Natural killer cell (primary cell): ENCODE results near the gene CDK1. TPM values are rescaled to one million over a fixed set of nuclear protein-coding genes. Genes with fewer than 3 reads are reported as not detected.

ENCODE experiments used
- ATAC-seq, 3 donors: fragments of 150-1000 bp in 2 of 3; fragments of 200-7000 bp in 1 of 3; cut with Tn5 transposase; 1 replicate in 1 of 3; 2 replicates in 2 of 3; pipeline ENCODE4 v1.10.0; 2021; ENCODE audit warnings: mild to moderate bottlenecking in 2 of 3, moderate library complexity in 2 of 3
- DNase-seq, 2 donors: peaks; one replicate each; pipeline versions ENCODE4 v3.0.0 to v3.0.0-alpha.2; 2013 to 2021; ENCODE audit warnings: mixed read lengths in 1 of 2
- H3K27ac ChIP-seq: one replicate; pipeline ENCODE4 v1.5.1; 2013; ENCODE audit warnings: mild to moderate bottlenecking, low read length
- H3K27me3 ChIP-seq: one replicate; pipeline ENCODE4 v1.6.1; 2013; ENCODE audit warnings: low read length; ENCODE audit not compliant: control insufficient read depth, insufficient read depth
- H3K36me3 ChIP-seq: one replicate; pipeline ENCODE4 v1.6.1; 2013; ENCODE audit warnings: low read length; ENCODE audit not compliant: control insufficient read depth, insufficient read depth
- H3K4me1 ChIP-seq: one replicate; pipeline ENCODE4 v1.6.1; 2013; ENCODE audit warnings: low read length; ENCODE audit not compliant: control insufficient read depth, insufficient read depth
- H3K4me3 ChIP-seq: one replicate; pipeline ENCODE4 v1.5.1; 2013; ENCODE audit warnings: low read length
- H3K9me3 ChIP-seq: one replicate; pipeline ENCODE4 v1.6.1; 2013; ENCODE audit warnings: low read length; ENCODE audit not compliant: control insufficient read depth, insufficient read depth
- H3K27ac Mint-ChIP-seq, 2 donors: one replicate each; pipeline ENCODE4 v1.8.0; 2022; ENCODE audit warnings: mild to moderate bottlenecking in 2 of 2, mixed read lengths in 2 of 2, moderate library complexity in 1 of 2
- H3K27me3 Mint-ChIP-seq, 2 donors: one replicate each; pipeline ENCODE4 v1.8.0; 2022; ENCODE audit warnings: low read depth in 2 of 2, mixed read lengths in 2 of 2
- H3K36me3 Mint-ChIP-seq: one replicate; pipeline ENCODE4 v1.8.0; 2022; ENCODE audit warnings: mixed read lengths
- H3K4me1 Mint-ChIP-seq, 2 donors: one replicate each; pipeline ENCODE4 v1.8.0; 2022; ENCODE audit warnings: mixed read lengths in 2 of 2
- H3K4me3 Mint-ChIP-seq: one replicate; pipeline ENCODE4 v1.8.0; 2022; ENCODE audit warnings: mild to moderate bottlenecking, moderate library complexity, mixed read lengths
- H3K9me3 Mint-ChIP-seq, 2 donors: one replicate each; pipeline ENCODE4 v1.8.0; 2022; ENCODE audit warnings: mixed read lengths in 2 of 2
- WGBS: methylation state at CpG from one replicate; pipeline ENCODE4 v1.1.7; 2013; ENCODE audit warnings: missing lambda C conversion rate; ENCODE audit not compliant: insufficient coverage; 5-methylcytosine and 5-hydroxymethylcytosine counted together
- intact Hi-C: fragments of 100-400 bp; cut with micrococcal nuclease; formaldehyde crosslinking; loops from one replicate; pipeline ENCODE4 v1.14.2; 2022
- total RNA-seq, 4 donors: library from RNA; stranded (reverse); fragments of 120-200 nt in 1 of 4; gene quantifications; one replicate each; pipeline versions ENCODE4 v1.2.3 to v1.2.4, GENCODE V29; 2013 to 2022
- TF ChIP-seq, protein P1 (sequence below): fragments of 200-600 bp; IDR thresholded peaks from one replicate; pipeline ENCODE4 v1.8.0; 2022; ENCODE audit warnings: antibody characterized with exemption

Gene CDK1
- total RNA-seq, 3 donors from 2014 or later (not counting 1 experiment from before 2014, with no cell fraction given), result 1.1 to 2.4 (median 1.9) TPM

GRCh38 chr10:60784641-60785040 is 6.4 kb downstream of the CDK1 start:
- no peak for DNase-seq
- Histone ChIP-seq H3K4me3 (no peak overlapping the region), H3K27me3 (no peaks in the 10 kb centered on the region), H3K4me1 (no peaks in the 10 kb centered on the region), H3K27ac (no peak overlapping the region), H3K9me3 (no peaks in the 10 kb centered on the region), H3K36me3 (no peaks in the 10 kb centered on the region)
- Mint-ChIP-seq H3K9me3 (no peaks in the 10 kb centered on the region), H3K4me1 (peaks cover 0 to 5% of the 10 kb centered on the region in 2 donors), H3K27me3 (no peaks in the 10 kb centered on the region), H3K4me3 (no peak overlapping the region), H3K27ac (no peak overlapping the region), H3K36me3 (no peaks in the 10 kb centered on the region)
- ATAC-seq, result no peak
- TF ChIP-seq, protein P1, sequence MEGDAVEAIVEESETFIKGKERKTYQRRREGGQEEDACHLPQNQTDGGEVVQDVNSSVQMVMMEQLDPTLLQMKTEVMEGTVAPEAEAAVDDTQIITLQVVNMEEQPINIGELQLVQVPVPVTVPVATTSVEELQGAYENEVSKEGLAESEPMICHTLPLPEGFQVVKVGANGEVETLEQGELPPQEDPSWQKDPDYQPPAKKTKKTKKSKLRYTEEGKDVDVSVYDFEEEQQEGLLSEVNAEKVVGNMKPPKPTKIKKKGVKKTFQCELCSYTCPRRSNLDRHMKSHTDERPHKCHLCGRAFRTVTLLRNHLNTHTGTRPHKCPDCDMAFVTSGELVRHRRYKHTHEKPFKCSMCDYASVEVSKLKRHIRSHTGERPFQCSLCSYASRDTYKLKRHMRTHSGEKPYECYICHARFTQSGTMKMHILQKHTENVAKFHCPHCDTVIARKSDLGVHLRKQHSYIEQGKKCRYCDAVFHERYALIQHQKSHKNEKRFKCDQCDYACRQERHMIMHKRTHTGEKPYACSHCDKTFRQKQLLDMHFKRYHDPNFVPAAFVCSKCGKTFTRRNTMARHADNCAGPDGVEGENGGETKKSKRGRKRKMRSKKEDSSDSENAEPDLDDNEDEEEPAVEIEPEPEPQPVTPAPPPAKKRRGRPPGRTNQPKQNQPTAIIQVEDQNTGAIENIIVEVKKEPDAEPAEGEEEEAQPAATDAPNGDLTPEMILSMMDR, result no peak
- intact Hi-C loops, result no loop called here
- WGBS, result 98% methylated on average over 2 of the region's 3 CpGs

GRCh38 chr10:60788544-60788943 is 10.3 kb downstream of the CDK1 start:
- no peak overlapping the region for H3K4me3 Mint-ChIP-seq
- Histone ChIP-seq H3K27ac (no peak overlapping the region), H3K4me3 (no peak overlapping the region), H3K27me3 (no peaks in the 10 kb centered on the region), H3K4me1 (no peaks in the 10 kb centered on the region), H3K9me3 (no peaks in the 10 kb centered on the region), H3K36me3 (no peaks in the 10 kb centered on the region)
- H3K4me1 Mint-ChIP-seq, result peaks cover 0 to 5% of the 10 kb centered on the region in 2 donors
- no peaks in the 10 kb centered on the region for H3K36me3 Mint-ChIP-seq
- ATAC-seq, result no peak
- no peaks in the 10 kb centered on the region for H3K9me3 Mint-ChIP-seq
- DNase-seq, result no peak
- H3K27me3 Mint-ChIP-seq, result no peaks in the 10 kb centered on the region
- TF ChIP-seq, protein P1, result no peak
- intact Hi-C loops, result no loop called here
- no peak overlapping the region for H3K27ac Mint-ChIP-seq

DNA sequence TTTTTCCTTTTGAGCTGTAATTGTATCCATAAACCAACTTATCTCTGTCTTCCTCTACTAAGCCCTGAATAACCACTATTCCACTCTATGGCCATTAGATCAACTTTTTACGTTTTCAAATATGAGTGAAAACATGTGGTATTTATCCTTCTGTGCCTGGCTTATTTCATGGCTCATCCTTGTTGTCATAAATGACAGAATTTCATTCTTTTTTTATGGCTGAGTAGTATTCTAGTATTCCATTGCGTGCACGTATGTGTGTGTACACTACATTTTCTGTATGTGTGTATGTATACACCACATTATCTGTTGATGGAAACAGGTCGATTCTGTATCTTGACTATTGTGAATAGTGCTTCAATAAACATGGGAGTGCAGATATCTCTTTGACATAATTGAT is 11.1 kb downstream of the CDK1 start:
- Histone ChIP-seq H3K9me3 (no peaks in the 10 kb centered on the region), H3K4me3 (no peak overlapping the region), H3K27me3 (no peaks in the 10 kb centered on the region), H3K36me3 (no peaks in the 10 kb centered on the region), H3K4me1 (no peaks in the 10 kb centered on the region), H3K27ac (no peak overlapping the region)
- Mint-ChIP-seq H3K36me3 (no peaks in the 10 kb centered on the region), H3K4me3 (no peak overlapping the region), H3K27me3 (no peaks in the 10 kb centered on the region), H3K9me3 (no peaks in the 10 kb centered on the region), H3K27ac (no peak overlapping the region), H3K4me1 (peaks cover 0 to 5% of the 10 kb centered on the region in 2 donors)
- ATAC-seq, result no peak
- DNase-seq, result no peak
- intact Hi-C loops, result no loop called here
- WGBS, result 94% methylated on average over 3 of the region's 4 CpGs
- TF ChIP-seq, protein P1, result no peak

DNA sequence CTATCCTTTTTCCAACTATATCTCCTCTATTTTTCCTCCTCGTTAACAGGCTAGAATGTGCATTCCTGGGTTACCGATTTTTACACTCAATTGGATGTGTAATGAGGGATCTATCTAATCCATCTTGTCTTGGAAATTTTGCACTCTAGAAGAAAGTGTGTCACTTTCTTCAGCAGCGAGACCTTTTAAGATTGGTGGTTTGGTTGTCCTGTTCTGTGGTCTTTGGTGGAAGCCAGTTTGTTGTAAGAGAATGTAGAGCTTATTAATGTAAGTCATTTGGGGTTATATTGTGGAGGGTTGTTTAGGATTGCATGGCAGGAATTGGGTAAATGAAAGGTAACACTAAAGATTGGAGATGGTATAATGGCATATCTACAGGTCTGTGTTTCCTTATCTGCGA is 16.7 kb downstream of the CDK1 start:
- H3K4me1 ChIP-seq, result no peaks in the 10 kb centered on the region
- H3K9me3 ChIP-seq, result no peaks in the 10 kb centered on the region
- intact Hi-C loops, result no loop called here
- H3K4me3 Mint-ChIP-seq, result no peak overlapping the region
- no peaks in the 10 kb centered on the region for H3K36me3 ChIP-seq
- DNase-seq, result no peak
- H3K9me3 Mint-ChIP-seq, result no peaks in the 10 kb centered on the region
- no peaks in the 10 kb centered on the region for H3K27me3 Mint-ChIP-seq
- peaks cover 0 to 5% of the 10 kb centered on the region in 2 donors for H3K4me1 Mint-ChIP-seq
- no peak overlapping the region for H3K4me3 ChIP-seq
- 82% methylated on average over 3 of the region's 4 CpGs for WGBS
- ATAC-seq, result no peak
- TF ChIP-seq, protein P1, result no peak
- no peaks in the 10 kb centered on the region for H3K36me3 Mint-ChIP-seq
- H3K27ac Mint-ChIP-seq, result no peak overlapping the region
- no peaks in the 10 kb centered on the region for H3K27me3 ChIP-seq
- no peak overlapping the region for H3K27ac ChIP-seq
